GM08714 (cell line): ENCODE data around the gene ANKRD44.

ENCODE experiments used
- H3K4me3 ChIP-seq: fragments of 200-500 bp; sonication (Bioruptor generic); 2 replicates; pipeline ENCODE4 v1.5.1; 2014; ENCODE audit warnings: mild to moderate bottlenecking, low read length, inconsistent platforms
- ZNF274 ChIP-seq: IDR thresholded peaks from 2 replicates; pipeline ENCODE4 v1.6.1; 2012; ENCODE audit warnings: mild to moderate bottlenecking, low read depth, low read length

ANKRD44 gene

GRCh38 chr2:197107291-197108269 lies 203.0 kb downstream of the ANKRD44 start:
- no peak for TF ChIP-seq ZNF274
- H3K4me3 ChIP-seq, result no peak overlapping the region

- TF ChIP-seq ZNF274, result no peak
Measured at GRCh38 chr2:197103363-197103762, 207.2 kb downstream of the ANKRD44 start.

GRCh38 chr2:197102231-197102630 lies 208.3 kb downstream of the ANKRD44 start:
- H3K4me3 ChIP-seq, result no peak overlapping the region
- TF ChIP-seq ZNF274, result no peak

More at GRCh38 chr2:197103363-197103762, 207.2 kb downstream of the ANKRD44 start:
- no peak overlapping the region for H3K4me3 ChIP-seq

DNA sequence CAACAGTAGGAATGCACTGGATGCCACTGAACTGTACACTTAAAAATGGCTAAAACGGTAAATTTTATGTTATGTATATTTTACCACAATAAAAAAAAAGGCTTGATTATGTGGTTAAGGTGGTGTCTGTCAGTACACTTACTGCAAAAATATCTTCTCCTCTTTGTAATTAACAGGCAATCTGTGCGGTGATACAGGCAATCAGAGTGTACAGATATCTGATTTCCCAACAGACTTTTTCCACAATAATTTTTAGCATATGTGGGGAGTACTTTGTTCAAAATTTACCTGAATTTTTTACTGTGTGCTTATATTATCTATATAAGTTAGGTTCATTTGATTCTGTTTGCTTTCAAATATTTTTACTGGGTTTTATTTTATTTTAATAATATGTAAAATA lies 209.1 kb downstream of the ANKRD44 start:
- no peak for TF ChIP-seq ZNF274
- H3K4me3 ChIP-seq, result no peak overlapping the region

- H3K4me3 ChIP-seq, result no peak overlapping the region
- no peak for TF ChIP-seq ZNF274
Measured at GRCh38 chr2:197097578-197098366, 212.8 kb downstream of the ANKRD44 start.

DNA sequence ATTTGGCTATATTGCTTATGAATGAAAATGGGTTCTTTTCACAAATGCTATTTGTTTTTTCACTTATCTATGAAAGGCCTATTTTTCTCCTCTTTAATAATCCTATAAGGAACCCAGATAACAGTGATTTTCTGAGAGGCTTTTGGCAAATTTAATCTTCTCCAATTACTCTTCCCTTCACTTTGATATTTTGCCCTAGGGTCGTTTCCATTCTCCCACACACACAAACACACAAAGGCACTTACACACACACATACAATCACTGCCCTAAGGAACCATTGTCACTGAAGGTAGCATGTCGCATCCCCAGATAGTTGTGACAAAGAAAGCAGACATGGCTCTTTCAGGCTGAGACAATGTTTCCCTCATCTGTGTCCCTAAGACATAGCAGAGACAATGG lies 213.9 kb downstream of the ANKRD44 start:
- no peak for TF ChIP-seq ZNF274
- no peak overlapping the region for H3K4me3 ChIP-seq

- TF ChIP-seq ZNF274, result no peak
- no peak overlapping the region for H3K4me3 ChIP-seq
Measured at GRCh38 chr2:197092431-197092830, 218.1 kb downstream of the ANKRD44 start.

- TF ChIP-seq ZNF274, result no peak
- no peak overlapping the region for H3K4me3 ChIP-seq
Measured at GRCh38 chr2:197090742-197091367, 219.7 kb downstream of the ANKRD44 start.

GRCh38 chr2:197089655-197090054 lies 220.9 kb downstream of the ANKRD44 start:
- no peak overlapping the region for H3K4me3 ChIP-seq
- TF ChIP-seq ZNF274, result no peak

DNA sequence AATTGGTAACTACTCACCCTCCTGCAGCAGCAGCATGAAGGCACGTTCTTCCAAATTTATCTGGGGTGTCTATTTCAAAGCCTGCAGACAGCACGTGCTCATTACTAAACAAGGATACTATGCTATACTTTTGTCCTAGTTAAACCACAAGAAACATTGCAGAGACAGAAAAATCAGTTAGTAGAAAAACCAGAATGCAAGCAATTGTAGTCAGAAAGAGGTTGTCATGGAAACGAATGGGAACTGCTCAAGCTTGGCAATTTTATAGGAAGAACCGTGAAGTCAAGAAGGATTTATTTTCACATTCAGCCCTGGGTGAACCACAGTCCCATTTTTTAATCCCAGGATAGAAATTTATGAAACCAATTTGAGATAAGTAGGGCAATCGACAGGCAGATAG lies 221.9 kb downstream of the ANKRD44 start:
- no peak for TF ChIP-seq ZNF274
- no peak overlapping the region for H3K4me3 ChIP-seq

- no peak overlapping the region for H3K4me3 ChIP-seq
- TF ChIP-seq ZNF274, result no peak
Measured at GRCh38 chr2:197086500-197086899, 224.1 kb downstream of the ANKRD44 start.

DNA sequence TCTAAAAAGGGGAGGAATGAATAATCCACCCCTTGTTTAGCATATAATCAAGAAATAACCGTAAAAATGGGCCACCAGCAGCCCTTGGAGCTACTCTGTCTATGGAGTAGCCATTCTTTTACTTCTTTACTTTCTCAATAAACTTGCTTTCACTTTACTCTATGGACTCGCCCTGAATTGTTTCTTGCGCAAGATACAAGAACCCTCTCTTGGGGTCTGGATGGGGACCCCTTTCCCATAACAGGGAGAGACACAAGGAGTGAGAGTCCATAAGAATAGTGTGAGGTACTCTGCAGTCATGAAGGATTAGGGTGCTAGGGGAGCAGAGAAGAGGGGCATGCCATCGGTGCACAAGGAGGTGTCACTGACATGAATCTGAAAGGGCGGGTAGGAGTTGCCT lies 224.9 kb downstream of the ANKRD44 start:
- no peak for TF ChIP-seq ZNF274
- H3K4me3 ChIP-seq, result no peak overlapping the region

DNA sequence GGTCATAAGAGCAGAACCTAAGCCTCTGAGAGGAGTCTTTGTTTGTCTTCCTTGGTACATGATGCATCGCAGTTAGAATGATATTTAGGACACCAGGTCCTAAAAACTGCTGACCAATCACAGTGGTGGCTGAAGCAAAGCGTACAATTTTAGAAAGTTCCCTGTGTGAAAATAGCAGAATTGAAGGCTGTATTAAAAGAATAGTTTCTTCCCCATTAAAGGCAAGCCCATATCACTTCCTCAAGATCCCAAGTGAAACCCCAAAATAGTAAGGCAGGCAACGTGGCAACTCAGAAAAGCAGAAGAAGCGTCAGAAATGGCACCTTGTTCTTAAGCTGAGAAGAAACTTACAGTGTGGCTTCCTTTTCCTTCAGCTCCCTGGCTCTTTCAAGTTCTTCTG lies 229.3 kb downstream of the ANKRD44 start:
- no peak overlapping the region for H3K4me3 ChIP-seq
- TF ChIP-seq ZNF274, result no peak

DNA sequence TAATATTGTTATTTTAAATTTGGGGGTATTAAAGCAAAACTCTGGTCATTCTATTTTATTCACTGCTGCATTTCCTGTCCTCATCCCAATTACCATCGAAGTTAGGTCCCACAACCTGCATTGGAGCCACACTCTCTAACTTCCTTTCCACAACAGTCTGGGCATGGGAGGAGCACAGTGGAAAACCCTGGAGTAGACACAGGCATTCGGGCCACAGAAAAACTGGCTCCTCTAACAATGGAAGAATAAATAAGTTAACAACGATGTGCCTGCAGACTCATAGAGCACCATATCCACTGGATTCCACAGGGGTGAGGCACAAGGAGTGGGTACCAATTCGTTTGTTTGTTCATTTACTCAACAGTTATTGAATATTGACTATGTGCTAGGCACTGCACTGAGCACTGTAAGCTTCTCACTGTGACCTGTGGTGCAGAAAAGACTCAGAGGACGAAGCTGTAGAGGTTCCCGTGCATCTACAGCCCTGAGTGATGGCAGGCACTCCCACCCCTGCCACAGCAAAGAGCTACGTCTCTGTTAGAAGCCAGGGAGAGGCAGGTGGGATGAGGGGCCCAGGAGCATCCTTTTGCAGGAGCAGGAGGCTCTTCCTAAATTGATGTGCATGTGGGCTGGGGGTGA lies 229.9 kb downstream of the ANKRD44 start:
- H3K4me3 ChIP-seq, result no peak overlapping the region
- no peak for TF ChIP-seq ZNF274
